GM12873 (cell line): ENCODE data around the gene GNE.

Source experiments
- CTCF ChIP-seq: IDR thresholded peaks from 2 replicates; pipeline ENCODE4 v1.5.1; 2012; ENCODE audit warnings: low read depth, mild to moderate bottlenecking, moderate library complexity, low read length, control low read depth; ENCODE audit not compliant: insufficient read depth; ENCODE audit errors: missing control alignments

Gene GNE

DNA sequence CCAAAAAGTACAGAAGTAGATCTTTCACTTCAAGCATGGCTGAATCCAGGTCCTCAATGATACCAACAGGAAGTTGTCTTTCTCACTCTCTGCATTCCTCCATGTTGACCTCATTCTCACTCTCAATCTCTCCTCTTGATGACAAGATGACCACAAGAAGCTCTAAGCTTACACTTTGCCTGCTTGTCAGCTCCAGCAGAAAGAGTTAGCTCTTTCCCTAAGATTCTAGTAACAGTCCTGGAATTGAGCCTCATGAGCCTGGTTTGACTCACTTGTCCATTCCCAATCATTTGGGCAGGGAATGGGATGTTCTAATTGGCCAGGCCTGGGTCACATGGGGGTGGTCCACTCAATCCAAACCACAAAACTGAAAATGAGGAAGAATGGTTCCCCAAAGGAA, 70.8 kb downstream of the GNE start:
- no peak for TF ChIP-seq CTCF

- TF ChIP-seq CTCF: no peak
These were observed 80.7 kb downstream of the GNE start for GRCh38 chr9:36177571-36177970.

DNA sequence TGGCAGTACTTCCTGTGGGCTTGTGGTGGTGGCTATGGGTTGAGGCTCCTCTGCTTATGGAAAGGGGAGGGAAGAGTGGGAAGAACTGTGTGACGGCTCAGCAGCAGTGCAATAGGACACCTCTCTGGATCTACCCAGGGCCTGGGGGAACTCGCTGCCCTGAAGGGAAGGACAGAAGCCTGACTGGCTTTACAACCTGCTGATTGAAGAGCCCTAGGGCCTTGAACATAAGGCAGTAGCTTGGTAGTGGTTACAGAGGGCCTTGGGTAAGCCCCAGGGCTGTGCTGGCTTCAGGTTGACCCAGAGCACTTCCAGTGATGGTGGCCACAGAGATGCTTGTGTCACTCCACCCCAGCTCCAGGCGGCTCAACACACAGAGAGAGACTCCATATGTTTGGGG, 83.5 kb downstream of the GNE start:
- TF ChIP-seq CTCF: no peak

GRCh38 chr9:36174271-36174670, 84.0 kb downstream of the GNE start:
- no peak for TF ChIP-seq CTCF

DNA sequence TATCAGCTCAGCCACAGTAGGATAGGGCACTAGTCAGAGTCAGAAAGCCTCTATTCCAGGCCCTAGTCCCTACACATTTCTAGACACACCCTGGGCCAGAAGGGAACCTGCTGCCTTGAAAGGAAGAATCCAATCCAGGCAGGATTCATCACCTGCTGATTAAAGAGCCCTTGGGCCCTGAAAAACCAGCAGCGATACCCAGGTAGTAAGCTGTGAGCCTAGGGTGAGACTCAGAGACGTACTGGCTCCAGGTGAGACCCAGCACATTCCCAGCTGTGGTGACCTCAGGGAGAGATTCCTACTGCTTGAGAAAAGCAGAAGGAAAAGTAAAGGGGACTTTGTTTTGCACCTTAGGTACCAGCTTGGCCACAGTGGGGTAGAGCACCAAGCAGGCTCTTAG, 84.4 kb downstream of the GNE start:
- no peak for TF ChIP-seq CTCF

- no peak for TF ChIP-seq CTCF
These were observed 87.7 kb downstream of the GNE start for GRCh38 chr9:36170531-36170930.

DNA sequence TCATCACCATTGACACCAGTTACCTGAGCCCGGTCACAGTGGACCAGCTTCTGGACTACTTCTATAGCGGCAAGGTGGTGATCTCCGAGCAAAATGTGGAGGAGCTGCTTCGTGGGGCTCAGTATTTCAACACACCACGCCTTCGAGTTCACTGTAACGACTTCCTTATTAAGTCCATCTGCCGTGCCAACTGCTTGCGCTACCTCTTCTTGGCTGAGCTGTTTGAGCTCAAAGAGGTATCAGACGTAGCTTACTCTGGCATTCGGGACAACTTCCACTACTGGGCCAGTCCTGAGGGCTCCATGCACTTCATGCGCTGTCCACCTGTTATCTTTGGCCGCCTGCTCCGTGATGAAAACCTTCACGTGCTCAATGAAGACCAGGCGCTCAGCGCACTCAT, 88.5 kb downstream of the GNE start:
- TF ChIP-seq CTCF: no peak

DNA sequence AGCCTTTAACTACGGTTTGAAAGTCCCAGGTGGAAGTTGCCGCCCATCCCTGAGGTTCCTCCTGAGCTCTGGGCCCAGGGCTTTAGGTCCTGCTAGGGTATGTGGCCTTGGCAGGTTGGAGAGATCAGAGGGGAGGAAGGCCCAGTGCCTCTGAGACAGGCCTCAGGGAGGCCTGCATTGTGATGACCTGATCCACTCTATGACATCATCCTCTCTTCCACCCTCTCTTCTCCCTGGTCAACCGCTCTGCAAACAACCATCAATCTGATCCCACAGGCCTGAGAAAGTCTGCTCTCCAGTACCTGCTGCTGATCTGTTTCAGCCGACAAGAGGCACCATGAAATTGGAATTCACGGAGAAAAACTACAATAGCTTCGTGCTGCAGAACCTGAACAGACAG, 89.1 kb downstream of the GNE start, which contains the start of gene CCIN:
Gene CCIN, plus strand, starts transcription at position 223 of the 400 bp plus-strand sequence. Its CDS starts 115 bp downstream, at position 338.
- TF ChIP-seq CTCF: no peak
